HepG2 (cell line): ENCODE results near the gene LDAF1. TPM values are rescaled to one million over a fixed set of nuclear protein-coding genes. Genes with fewer than 3 reads are reported as not detected.

Experiments
- ARID5B ChIP-seq: IDR thresholded peaks from 2 replicates; pipeline ENCODE4 v1.4.0; 2020; ENCODE audit warnings: mild to moderate bottlenecking, missing genetic modification reagents
- CEBPG ChIP-seq: IDR thresholded peaks from 2 replicates; pipeline ENCODE4 v1.6.1; 2016
- FOXA3 ChIP-seq: IDR thresholded peaks from 2 replicates; pipeline ENCODE4 v1.6.1; 2016; ENCODE audit warnings: missing genetic modification reagents, missing compliant biosample characterization
- HNF1A ChIP-seq, 2 experiments: sonication (generic) in 1 of 2; formaldehyde crosslinking in 1 of 2; IDR thresholded peaks; 2 replicates each; pipeline versions ENCODE4 v1.4.0 to v1.6.1; 2016 to 2020; ENCODE audit warnings: borderline replicate concordance in 1 of 2, low read depth in 1 of 2, mild to moderate bottlenecking in 1 of 2, missing genetic modification reagents in 1 of 2
- HNF4A ChIP-seq: sonication (generic); formaldehyde crosslinking; IDR thresholded peaks from 2 replicates; pipeline ENCODE4 v1.4.0; 2020; ENCODE audit warnings: missing genetic modification reagents
- MAFF ChIP-seq: IDR thresholded peaks from 2 replicates; pipeline ENCODE4 v1.6.1; 2011; ENCODE audit warnings: low read depth, low read length, improper control_type of control experiment
- NPAS2 ChIP-seq: sonication (generic); formaldehyde crosslinking; IDR thresholded peaks from 2 replicates; pipeline ENCODE4 v1.8.0; 2022; ENCODE audit warnings: mild to moderate bottlenecking, missing genetic modification reagents, borderline replicate concordance
- PHB2 ChIP-seq: fragments of 450-650 bp; IDR thresholded peaks from 2 replicates; pipeline ENCODE4 v1.6.1; 2018; ENCODE audit not compliant: partially characterized antibody
- PPARG ChIP-seq: conservative IDR thresholded peaks from 2 replicates; pipeline ENCODE4 v1.6.1; 2016; ENCODE audit warnings: missing biosample characterization, missing genetic modification reagents
- RBM22 ChIP-seq: fragments of 200-400 bp; formaldehyde crosslinking; optimal IDR thresholded peaks from 2 replicates; pipeline ENCODE3; 2017; ENCODE audit warnings: mild to moderate bottlenecking, low read length, moderate library complexity
- TAF15 ChIP-seq: fragments of 200-400 bp; formaldehyde crosslinking; IDR thresholded peaks from one replicate; pipeline ENCODE4 v1.6.1; 2018; ENCODE audit warnings: mild to moderate bottlenecking, low read depth, low read length; ENCODE audit not compliant: poor library complexity, severe bottlenecking
- ZNF276 ChIP-seq: sonication (generic); formaldehyde crosslinking; IDR thresholded peaks from 2 replicates; pipeline ENCODE4 v1.4.0; 2020; ENCODE audit warnings: mild to moderate bottlenecking, low read depth, missing genetic modification reagents
- ZNF281 ChIP-seq: sonication (generic); formaldehyde crosslinking; IDR thresholded peaks from 2 replicates; pipeline ENCODE4 v1.4.0; 2020; ENCODE audit warnings: missing genetic modification reagents, borderline replicate concordance
- ZNF792 ChIP-seq: IDR thresholded peaks from 2 replicates; pipeline ENCODE4 v1.6.1; 2016
- polyA plus RNA-seq, 8 experiments: library from polyadenylated mRNA; depleted of rRNA in 3 of 8; stranded (reverse) in 7 of 8; unstranded in 1 of 8; fragments of >200 nt; fragmentation: Illumina TruSeq in 4 of 8; extraction: Trizol in 4 of 8; gene quantifications; 2 replicates each; pipeline versions ENCODE4 v1.2.1 to v1.2.3, GENCODE V29; 2011 to 2016; ENCODE audit warnings: low read depth in 4 of 8, missing spikeins in 1 of 8, mixed read lengths in 1 of 8; ENCODE audit not compliant: insufficient read depth in 1 of 8
- total RNA-seq, 5 experiments: library from RNA; depleted of rRNA; stranded (reverse); fragments of >200 nt; fragmentation: Illumina TruSeq; extraction: Trizol; gene quantifications; 2 replicates each; pipeline ENCODE4 v1.2.3, GENCODE V29; 2016; ENCODE audit warnings: low read depth in 1 of 5

LDAF1 gene
- total and polyA plus RNA-seq, 2 of the 13 experiments (the other 11 are each of a cell fraction or from before 2014, with no cell fraction given), result 6.3 to 7.5 TPM

GRCh38 chr16:21222495-21223337 lies 64.2 kb downstream of the LDAF1 start (continued):
- TF ChIP-seq ZNF281 (CRISPR knock-in tag) (peak; percentile 17; the same call in 1 of the 2 replicates), TAF15 (no peak), ZNF792 (CRISPR knock-in tag) (0 out of 2 replicates have a peak, but pooled peaks have one; percentile 4), HNF1A (IDR thresholded peaks at IDR 0.05; ENCODE audit: low read depth) (no peak; the same call in 1 of the 2 replicates), HNF1A (CRISPR knock-in tag; IDR thresholded peaks at IDR 0.05; ENCODE audit: borderline replicate concordance) (peak; percentile 15; the same call in 1 of the 2 replicates), RBM22 (no peak), CEBPG (CRISPR knock-in tag) (peak; percentile 30; the same call in 1 of the 2 replicates), HNF4A (CRISPR knock-in tag) (peak; percentile 13; the same call in 1 of the 2 replicates), PPARG (CRISPR knock-in tag) (no peak), PHB2 (no peak), MAFF (no peak), FOXA3 (CRISPR knock-in tag) (peak; percentile 53), ARID5B (CRISPR knock-in tag) (peak; percentile 75), ZNF276 (no peak), NPAS2 (CRISPR knock-in tag) (no peak)
